ENCODE results near the gene AVPR2.

GRCh38 chrX:153874366-153875125 is 29.9 kb upstream of the AVPR2 start:
- TF ChIP-seq RARB (CRISPR knock-in tag; IDR thresholded peaks at IDR 0.05): no peak
- TF ChIP-seq TOX (CRISPR knock-in tag; IDR thresholded peaks at IDR 0.05; ENCODE audit: borderline replicate concordance): no peak
- TF ChIP-seq, protein P1, sequence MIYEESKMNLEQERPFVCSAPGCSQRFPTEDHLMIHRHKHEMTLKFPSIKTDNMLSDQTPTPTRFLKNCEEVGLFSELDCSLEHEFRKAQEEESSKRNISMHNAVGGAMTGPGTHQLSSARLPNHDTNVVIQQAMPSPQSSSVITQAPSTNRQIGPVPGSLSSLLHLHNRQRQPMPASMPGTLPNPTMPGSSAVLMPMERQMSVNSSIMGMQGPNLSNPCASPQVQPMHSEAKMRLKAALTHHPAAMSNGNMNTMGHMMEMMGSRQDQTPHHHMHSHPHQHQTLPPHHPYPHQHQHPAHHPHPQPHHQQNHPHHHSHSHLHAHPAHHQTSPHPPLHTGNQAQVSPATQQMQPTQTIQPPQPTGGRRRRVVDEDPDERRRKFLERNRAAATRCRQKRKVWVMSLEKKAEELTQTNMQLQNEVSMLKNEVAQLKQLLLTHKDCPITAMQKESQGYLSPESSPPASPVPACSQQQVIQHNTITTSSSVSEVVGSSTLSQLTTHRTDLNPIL (CRISPR knock-in tag; IDR thresholded peaks at IDR 0.05; ENCODE audit: low read depth): no peak
- TF ChIP-seq BACH2 (CRISPR knock-in tag; IDR thresholded peaks at IDR 0.05; ENCODE audit: borderline replicate concordance): no peak
- TF ChIP-seq ESRRG (CRISPR knock-in tag; IDR thresholded peaks at IDR 0.05): no peak
- no peak for TF ChIP-seq ZNF565 (CRISPR knock-in tag; conservative IDR thresholded peaks at IDR 0.05; ENCODE audit: low read depth)
- TF ChIP-seq PATZ1 (CRISPR knock-in tag; IDR thresholded peaks at IDR 0.05; ENCODE audit: borderline replicate concordance): no peak
